Stimulated activated CD4-positive, alpha-beta T cell treated with anti-CD3 and anti-CD28 coated beads, Interleukin-15, amount 100 ng/mL, for 24 hours (primary cell): ENCODE data around the gene ITPK1.

ENCODE experiments used
- DNase-seq: peaks from one replicate; pipeline ENCODE4 v3.0.0-alpha.2; 2020

The ITPK1 gene

DNA sequence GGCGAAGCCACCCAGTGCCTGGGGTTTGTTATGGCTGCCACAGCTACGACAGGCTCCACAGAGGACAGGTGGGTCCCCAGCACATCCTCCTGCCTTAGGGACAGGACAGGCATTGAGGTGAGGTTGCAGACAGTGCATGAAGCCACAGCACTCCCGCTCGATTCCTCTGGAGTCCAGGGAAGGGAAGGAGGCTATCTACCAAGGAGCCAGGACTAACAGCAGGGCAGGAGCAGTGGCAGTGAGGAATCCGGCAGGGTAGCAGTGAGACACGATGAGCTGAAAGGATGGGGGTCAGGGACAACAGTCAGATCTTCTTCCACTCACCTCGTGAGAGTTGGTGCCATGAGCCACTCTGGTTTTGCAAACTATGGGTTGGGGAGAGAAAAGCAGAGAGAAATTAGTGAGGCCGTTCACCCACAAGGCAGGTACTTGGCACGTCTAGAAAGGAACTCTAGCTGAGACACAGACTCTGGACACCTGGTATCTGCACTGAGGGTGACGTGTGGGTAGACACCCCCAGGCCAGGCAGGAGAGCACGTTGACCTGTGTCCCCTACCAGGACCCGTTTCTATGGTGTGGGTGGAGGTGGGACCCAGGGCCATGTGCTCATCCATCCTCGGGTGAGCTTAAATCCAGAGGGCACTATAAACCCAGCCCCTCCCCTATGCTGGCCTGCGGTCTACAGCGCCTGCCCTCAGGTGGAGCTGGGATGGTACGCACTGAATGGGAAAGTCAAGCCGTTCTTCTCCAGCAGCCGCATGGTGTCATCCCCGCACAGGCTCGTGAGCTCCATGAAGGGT, 153.5 kb downstream of the ITPK1 start:
- DNase-seq, result no peak

DNA sequence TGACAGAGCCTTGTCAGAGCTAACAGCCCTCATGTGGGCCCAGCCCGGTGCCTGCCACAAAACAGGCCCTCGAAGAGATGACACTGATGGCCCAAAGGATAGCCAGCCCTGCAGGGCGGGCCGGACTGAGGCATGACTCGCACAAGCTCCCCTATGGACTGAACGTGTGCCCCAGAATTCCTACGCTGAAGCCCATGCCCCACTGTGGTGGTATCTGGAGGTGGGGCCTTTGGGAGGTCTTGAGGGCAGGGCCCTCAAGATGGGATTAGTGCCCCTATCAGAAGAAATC, 154.2 kb downstream of the ITPK1 start:
- no peak for DNase-seq

DNA sequence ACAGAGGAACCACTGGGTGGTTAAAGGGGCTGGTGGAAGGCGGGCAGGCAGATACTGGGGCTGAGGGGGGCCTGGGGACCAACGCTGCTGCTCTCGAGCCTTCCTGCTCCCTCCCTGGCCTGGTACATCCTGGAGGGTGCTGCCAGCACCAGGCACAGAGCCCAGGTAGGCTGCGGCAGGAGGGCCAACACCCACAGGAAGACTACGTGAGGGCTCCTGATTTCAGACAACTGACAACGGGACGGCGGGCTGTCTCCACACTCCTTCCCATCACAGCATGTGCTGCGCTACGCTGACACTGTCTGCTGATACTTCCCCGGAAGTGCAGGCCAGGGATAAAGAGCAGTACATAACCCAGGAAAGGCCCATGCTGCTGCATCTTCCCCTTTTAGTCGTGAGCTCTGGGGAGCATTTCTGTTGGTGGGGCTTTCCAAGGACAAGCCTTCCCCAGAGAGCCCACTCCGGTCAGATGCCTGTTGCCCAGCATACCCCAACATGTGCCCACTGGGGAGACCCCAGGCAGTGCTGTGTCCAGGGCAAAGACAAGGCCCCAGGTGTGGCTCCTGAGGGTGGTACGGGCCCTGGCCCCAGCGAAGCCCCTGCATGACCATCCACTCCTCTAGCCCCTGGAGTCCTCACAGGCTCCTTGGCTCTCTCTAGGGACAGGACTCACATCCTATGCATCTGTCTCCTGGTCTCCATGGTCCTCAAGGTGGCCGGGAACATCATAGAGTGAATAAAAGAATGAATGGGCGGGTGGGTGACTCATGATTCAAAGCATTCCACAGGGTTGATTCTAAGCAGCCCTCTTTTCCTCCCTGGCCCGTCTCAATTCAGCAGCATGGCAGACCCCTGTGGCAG, 154.8 kb downstream of the ITPK1 start:
- DNase-seq, result no peak

DNA sequence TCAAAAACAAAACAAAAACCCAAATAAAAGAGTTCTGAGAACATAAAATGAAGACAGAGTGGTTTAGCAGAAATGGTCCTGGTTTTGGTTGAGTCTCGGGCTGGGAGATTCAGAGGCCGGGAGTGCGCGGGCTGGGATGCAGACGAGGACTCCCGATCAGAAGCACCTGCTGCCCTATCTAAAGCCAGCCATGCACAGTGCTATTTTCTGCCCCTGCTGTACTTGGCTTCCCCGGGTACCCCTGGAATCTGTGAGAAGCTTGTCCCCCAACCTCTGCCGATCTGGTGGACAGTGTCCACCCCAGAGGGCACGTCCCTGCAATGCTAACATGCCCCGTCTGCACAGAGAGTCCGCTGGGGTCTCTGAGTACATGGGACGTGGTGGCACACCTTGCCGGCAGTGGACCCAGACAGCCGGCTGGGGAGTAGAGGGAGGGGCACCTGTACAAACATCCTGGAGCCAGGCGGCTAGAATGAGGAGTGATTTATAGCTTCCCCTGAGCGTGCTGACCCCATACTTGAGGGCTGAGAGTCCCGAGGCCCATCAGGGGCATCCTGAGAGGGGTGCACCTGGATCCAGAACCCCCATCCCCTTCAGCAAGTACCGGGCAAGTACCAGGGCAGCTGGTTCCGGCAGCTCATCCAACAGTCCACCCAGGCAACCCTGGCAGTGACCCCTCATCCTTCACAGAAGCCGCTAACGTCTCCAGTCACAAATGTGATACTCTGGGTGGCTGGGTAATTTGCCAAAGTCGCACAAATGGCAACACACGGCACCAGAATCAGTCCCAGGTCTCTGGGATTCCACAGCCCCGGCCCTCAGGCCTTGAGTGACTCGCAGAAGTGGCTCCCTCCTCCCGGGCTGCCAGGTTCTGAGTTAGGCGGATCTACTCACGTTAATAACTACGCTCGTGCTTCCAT, 155.7 kb downstream of the ITPK1 start:
- DNase-seq, result no peak

DNA sequence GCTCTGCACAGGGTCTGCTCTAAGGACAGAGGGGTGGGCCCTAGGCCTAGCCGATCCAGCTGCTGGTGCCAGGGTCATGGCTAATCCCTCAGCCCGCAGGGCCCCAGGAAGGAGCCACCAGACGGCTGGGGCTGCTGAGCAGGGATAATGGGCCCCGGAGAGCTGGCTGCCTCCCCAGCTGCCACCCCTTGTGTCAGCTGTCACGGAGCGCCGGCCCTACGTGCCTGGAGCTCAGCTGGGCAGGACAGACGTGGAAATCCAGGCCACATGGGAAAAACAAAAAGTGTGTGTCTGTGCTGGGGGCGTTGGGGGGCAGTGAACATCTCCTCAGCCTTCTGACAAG, 156.6 kb downstream of the ITPK1 start:
- DNase-seq, result no peak

DNA sequence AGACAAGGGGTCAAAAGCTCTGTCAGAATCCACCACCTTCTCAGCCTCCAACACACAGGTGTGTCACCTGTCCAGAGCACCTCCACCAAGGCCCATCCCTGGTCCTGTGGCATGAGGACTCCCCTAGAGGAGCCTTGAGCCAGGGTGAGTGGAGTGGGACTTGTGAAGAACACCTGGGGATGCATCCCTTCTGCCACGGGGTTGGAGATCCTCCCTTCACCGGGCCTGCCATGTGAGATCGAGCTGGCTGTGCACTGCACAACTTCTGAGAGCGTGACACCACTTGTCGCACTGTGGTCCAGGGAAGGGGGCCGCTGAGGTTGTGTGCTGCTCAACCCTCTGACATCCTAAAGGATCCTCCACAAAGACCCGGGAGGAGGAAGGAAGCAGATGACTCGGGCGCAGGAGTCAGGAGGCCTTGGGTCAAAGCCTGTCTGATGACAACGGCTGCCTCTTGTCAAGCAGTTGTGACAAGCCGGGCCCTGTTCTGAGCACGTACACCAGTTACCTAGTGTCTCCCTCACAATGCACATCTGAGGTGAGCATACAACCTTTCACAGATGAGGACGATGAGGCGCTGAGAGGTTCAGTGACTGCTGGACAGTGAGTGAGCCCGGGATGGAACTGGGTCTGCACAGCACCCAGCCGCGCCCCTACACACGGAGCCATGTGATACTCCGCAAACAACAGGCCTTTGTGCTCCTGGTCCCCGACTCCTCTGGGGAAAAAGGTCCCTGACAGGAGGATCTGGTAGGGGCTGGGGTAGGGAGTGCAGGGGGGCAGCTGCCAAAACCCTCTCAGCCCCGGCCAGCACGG, 157.1 kb downstream of the ITPK1 start:
- DNase-seq, result no peak

DNA sequence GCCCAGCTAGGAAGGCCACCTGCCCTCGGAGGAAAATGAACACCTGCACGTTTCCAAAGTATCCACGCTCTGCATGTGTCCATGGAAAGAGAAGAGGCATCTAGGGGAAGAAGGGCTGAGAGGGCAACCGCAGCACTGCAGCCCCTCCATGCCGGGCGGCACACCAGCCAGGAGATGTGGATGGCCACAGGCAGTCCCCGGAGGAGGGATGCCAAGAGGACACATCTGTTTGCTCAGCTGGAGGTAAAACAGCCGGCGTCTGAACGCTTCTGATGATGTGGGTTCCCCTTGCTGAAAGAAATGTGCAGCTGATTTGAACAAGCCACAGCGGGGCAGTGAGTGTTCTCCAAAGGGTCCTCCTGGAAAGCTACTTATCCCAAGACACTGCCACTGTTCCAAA, 158.8 kb downstream of the ITPK1 start:
- no peak for DNase-seq

DNA sequence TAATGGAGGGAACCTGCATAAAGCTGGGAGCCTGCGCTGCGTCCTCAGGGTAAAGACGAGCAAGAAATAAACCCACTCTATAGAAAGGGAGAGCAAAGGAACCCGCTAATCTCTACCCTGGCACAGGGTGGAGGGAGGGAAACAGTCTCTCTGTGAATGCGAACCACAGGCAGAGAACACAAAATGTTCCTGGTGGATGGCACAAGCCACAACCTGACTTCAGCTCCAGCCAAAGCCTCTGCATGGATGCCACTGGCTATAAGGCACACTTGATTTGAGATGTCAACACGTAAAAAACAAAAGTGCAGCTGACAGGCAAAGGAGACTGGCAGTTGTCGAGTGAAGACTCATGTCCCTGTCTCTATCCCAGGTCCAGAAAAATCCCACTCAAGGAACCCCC, 160.3 kb downstream of the ITPK1 start:
- DNase-seq, result no peak

DNA sequence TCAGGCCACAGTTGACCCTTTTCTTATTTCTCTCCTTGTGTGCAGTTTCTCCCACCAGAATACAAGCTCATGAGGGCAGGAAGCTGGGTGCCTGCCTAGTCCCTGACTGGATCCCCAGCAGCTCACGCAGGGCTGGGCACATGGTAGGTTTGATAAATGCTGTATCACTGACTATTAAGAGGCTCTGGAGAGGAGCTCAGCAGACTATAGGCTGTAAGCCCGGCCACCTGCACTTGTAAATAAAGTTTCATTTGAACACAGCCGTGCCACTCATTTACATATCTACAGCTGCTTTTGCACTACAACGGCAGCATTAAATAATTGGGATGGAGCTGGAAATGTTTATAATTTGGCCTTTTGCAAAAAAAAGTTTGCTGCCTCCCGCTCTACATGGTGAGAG, 160.8 kb downstream of the ITPK1 start:
- no peak for DNase-seq

DNA sequence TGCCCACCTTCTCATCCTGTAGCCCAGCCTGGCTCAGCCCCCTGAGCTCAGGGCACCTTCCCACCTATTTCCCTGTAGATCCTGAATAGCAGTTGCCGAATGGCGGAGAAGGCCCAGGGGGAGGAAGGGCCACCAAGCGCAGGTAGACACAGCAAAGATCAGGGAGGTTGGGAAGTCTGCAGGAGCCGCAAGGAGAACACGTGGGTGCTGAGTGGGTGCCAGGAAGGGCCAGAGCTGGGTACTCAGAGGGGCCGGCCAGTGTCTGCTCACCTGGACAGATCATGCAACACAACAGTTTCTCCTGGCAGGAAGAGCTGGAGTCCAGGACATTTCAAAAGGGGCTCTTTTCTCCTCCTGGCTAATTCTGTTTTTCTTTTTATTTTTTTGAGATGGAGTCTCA, 162.2 kb downstream of the ITPK1 start:
- DNase-seq, result no peak

DNA sequence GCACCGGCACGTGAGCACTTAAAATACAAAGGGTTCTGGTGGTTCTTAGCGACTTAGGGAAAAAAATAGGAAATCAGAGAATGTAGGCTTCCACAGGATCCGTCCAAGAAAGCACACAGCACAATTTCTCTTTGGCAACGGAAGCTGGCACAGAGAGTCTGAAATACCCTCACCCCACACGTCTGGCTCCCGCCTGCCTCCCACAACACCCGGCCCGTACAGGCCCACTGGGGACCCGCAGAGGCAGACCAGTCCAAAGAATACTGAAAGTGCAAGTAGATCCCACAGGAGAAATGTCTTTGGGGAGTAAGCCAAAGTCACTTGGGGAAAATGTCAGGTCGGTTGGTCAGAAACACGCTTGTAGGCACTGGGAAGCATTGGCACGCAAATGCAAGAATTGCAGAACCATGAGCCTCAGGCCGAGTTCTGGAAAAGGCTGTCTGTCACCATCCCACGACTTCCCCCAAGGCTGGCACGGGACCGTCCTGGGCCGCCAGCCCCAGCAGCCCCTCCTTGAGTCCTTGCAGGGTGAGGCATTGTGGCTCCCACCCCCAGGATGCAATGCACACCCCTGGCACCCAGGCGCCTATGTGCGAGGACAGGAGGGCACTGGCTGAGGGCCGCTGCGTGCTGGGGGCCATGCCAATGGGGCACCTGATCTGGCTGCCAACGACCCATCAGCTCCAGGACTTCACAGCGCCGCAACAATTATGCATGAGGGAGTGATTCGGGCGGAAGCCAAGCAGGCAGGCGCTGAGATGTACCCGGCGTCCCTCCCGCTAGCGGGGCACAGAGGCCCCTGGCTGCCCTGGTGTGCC, 163.0 kb downstream of the ITPK1 start:
- no peak for DNase-seq

DNA sequence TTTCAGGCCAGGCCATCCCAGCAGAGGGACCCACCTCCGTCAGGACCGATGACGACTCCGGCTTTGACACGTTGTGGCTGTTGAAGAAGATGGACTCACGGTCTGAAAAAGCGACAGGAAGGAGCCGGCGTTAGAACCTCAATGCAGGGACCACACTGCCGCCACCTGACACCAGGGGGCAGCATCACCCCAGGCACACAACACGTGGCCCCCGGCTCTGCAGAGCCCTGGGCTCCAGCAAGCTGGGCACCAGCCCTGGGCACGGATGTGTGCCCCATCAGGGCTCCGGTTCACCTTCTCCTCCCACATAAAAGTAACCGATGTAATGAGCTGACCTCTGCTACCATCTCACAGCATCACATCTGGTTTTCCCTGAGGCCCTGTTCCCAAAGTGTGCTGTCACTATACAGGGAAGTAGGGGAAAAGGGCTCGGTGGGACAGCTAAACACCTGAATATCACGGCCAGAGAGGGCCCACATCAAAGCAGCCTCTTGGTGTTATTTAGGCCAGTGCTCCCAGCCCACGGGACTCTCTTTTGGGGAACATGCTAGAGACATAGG, 163.7 kb downstream of the ITPK1 start:
- DNase-seq, result peak; percentile 89

DNA sequence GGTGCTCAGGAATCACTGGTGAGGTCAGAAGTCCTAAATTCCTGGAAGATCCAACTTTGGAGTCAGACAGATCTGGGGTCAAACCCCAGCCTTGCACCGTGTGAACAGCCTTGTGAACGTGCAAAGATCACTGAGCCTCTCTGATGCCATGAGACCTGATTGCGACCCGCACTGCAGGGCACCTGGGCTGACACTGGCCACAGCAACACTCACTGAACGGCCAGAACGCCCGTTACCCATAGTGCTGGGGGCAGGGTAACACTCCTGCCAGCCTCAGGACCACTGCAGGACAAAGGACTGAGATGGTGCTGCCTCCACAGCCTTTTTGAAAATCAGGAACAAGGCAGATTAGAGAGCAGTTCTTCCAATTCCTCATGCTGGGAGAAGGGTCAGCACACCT, 164.5 kb downstream of the ITPK1 start:
- DNase-seq, result no peak

DNA sequence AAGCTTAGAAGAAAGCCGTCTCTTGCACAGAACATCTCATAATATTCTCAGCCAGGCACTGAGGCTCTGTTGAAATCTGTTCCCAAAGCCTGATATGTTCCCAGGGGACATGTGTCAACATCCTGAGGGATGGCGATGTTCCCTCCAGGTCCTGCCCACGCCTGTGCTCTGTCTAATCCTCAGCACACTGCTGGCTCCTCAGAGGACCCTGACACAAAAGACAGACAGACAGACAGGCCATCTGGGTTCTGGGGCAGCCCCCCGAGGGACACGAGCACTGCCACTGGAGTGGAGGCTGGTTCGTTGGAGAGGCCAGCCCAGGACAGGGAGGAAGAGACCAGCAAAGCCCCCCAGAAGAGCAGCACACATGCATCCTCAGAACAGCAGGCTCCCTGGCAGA, 165.0 kb downstream of the ITPK1 start:
- no peak for DNase-seq

DNA sequence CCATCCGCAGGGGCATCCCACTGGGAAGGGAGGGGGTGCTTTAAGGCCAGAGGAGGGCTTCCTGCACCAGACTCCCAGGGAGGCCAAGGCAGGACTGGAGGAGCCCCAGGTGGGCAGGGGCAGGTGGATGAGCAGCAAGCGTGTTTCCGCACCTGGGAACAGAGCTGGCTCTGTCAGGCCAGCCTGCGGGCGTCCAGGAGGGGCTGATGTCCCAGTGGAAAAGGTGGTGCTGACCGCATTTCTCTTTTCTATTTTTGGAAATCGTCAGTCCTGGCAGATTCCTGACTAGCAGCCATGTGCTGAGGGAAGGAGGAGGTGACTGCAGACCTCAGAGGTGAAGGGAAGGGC, 165.6 kb downstream of the ITPK1 start:
- DNase-seq, result no peak

DNA sequence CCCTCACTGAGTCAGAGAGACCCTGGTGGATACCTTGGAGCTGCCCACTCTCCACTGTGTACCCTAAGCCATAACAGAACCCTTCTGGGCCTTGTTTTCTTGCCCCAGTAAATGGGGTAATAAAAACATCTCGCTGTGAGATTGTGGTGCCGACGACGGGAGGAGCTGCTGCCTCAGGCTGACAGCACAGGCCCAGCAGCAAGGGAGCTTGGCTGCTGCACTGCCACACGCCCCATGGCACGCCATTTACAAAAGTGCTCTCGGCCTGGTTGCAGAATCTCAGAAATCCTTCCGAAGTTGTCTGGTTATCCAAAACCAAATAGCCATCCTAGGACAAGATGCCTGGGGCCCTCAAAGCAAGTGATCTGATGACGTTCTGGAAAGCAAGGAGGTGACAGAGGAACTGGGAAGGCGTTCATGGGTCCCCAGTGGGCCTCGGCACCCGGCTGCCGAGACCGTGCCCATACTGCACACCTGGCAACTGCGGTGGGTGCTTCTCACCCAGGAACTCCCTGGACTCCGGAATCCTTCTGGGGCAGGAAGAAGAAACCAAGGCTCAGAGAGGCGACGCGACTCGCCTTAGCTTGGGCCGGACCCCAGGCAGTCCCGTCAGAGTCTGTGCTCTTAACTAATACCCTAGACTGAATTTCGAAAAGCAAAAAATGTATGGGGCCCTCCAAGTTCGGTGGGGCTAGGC, 166.1 kb downstream of the ITPK1 start:
- no peak for DNase-seq

DNA sequence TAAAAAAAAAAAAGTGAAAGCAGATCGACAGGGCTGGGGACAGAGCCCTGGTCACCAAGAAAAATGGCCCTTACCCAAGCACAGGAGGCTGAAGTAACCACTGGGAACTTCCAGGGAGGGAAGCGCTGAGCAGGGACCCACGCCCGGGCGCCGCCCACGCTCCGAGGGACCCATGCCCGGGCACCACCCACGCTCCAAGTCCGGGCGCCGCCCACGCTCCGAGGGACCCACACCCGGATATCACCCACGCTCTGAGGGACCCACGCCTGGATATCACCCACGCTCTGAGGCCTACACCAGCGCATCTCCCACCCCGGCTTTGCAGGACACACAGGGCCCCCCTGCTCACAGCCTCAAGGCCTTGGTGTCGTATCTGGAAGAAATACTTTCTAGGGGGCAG, 167.1 kb downstream of the ITPK1 start:
- no peak for DNase-seq

DNA sequence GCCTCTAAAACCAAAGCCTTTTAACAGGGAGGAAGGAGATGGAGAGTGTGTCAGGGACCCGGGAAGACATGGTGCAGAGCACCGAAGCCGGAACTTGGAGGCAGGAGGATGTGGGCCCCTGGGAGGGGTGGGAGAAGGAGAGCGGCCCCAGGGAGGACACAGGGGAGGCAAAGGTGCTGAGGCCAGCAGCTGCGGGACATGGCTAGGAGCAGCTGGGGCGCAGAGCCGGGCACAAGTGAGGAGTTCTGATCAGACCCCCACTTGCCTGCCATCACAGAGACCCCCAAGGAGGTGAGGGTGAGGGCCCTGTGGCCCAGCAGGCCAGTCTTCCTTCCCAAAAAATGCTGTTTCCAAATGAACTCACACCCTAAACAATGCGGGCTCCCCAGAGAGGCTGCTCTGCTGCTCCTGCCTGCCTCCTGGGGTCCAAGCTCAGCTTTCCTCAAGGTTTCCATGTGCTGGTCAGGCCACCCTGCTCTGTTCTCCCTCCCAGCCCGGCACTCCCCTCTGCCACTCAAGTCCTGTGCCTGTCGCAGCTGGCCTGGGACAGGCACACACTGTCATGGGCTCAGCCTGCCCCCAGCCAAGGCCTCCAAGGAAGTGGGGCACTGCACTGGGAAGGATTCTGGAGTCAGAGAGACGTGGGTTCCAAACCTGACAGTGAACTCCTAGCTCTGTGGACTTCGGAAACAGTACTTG, 168.7 kb downstream of the ITPK1 start:
- DNase-seq, result no peak

DNA sequence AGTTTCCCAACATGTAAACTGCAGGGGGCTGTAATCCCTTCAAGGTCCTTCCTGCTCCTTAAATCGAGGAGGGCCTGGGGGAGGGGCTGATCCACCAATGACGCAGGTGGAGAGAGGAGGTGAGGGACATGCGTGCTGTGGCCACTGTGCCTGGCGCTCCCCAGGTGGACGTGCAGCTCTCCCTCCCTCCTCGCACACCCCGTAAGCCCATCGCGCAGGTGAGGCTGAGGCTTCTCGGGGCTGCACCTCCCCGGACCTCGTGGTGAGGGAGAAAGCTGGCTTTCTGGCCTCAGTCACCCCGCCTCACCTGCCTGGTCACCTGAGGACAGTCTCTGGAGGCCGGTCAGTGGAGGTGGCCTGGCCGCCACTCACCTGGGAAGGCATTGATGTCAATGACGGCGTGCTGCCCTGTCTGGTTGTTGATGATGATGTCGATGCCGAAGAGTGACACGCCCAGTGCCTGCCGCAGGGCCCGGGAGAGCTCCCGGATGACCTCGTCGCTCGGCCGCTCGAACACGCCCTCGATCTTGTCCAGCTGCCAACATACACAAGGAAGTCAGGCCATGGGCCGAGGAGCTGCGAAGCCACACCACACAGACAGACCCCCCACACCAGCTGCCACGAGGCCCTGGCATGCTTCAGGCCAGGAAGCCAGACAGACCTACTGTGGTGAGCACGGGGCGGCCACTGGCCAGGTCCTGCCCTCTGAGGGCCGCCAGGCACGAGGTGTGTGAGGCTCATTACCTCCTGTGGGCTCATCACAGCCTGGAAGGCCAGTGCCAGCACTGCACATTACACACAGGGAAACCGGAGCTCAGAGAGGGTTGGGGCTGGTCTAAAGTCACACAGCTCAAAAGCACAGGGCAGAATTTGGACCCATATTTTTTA, 169.5 kb downstream of the ITPK1 start:
- DNase-seq, result no peak
